GM18868 (cell line): ENCODE measurements around the gene SPECC1.
"Not testable (repeated sequence)": the region's sequence is repeated elsewhere in the genome, so short reads cannot be mapped to it uniquely, and the experiment has no call there.

ENCODE experiments used
- ATAC-seq: cut with Tn5 transposase; IDR thresholded peaks from one replicate; pipeline ENCODE4 v1.9.1; 2021; ENCODE audit warnings: mild to moderate bottlenecking, moderate library complexity; ENCODE audit not compliant: unreplicated experiment

The SPECC1 gene

DNA sequence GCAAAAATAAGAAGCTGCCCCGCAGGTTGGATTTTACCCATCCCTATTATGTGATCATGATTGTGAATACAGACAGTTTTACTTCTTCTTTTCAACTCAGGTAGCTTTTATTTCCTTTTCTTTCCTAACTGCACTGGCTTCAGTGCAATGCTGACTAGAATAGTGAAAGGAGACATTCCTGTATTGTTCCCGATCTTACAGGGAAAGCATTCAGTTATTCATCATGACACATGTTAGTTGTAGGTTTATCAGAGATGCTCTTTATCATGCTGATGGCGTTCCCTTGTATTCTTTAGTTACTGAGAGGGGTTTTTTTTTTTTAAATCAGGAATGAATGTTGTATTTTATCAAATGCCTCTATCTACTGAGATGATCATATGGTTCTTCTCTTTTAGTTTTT lies 343.4 kb downstream of the SPECC1 start:
- not testable (repeated sequence) for ATAC-seq

DNA sequence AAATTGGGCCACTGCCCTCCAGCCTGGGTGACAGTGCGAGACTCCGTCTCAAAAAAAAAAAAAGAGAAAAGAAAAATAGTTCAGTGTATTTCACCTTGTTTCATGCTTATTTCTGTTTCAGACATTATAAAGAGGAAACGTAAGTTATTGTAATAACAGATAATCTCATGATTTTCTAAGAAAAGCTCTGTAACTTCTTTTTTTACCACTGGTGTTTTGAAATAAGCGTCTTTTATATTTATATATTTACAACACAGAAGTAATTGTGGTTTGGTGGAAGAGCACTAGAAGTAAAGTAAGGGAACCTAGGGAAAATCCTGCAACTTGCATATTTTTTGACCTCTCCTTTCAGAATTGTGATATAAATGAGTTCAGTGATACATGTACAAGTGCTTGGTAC lies 354.7 kb downstream of the SPECC1 start:
- not testable (repeated sequence) for ATAC-seq
